GM12878 (cell line): Measurements from ENCODE around the gene TP53RK. TPM values are rescaled to one million over a fixed set of nuclear protein-coding genes. Genes with fewer than 3 reads are reported as not detected.

ENCODE experiments used
- BCL3 ChIP-seq: IDR thresholded peaks from 2 replicates; pipeline ENCODE4 v1.6.1; 2011; ENCODE audit warnings: borderline replicate concordance, low read depth, mild to moderate bottlenecking, moderate library complexity, low read length; ENCODE audit not compliant: insufficient read depth, poor library complexity, severe bottlenecking
- BHLHE40 ChIP-seq, 2 experiments: fragments of 450-650 bp in 1 of 2; IDR thresholded peaks; 2 replicates each; pipeline ENCODE4 v1.6.1; 2011 to 2017; ENCODE audit warnings: low read depth in 2 of 2, borderline replicate concordance in 1 of 2, improper control_type of control experiment in 1 of 2, low read length in 1 of 2, mild to moderate bottlenecking in 1 of 2
- CHD2 ChIP-seq: IDR thresholded peaks from 2 replicates; pipeline ENCODE4 v1.6.1; 2011; ENCODE audit warnings: low read depth, low read length, improper control_type of control experiment, borderline replicate concordance
- CHD4 ChIP-seq: fragments of 200-600 bp; sonication (generic); IDR thresholded peaks from 2 replicates; pipeline ENCODE4 v1.6.1; 2016; ENCODE audit warnings: mild to moderate bottlenecking
- DPF2 ChIP-seq: fragments of 450-650 bp; IDR thresholded peaks from 2 replicates; pipeline ENCODE4 v1.6.1; 2017; ENCODE audit warnings: mild to moderate bottlenecking
- HSF1 ChIP-seq: fragments of 150-350 bp; IDR thresholded peaks from 2 replicates; pipeline ENCODE4 v1.6.1; 2014; ENCODE audit warnings: mild to moderate bottlenecking, low read depth, low read length
- IRF3 ChIP-seq: fragments of 450-650 bp; IDR thresholded peaks from 2 replicates; pipeline ENCODE4 v1.6.1; 2014; ENCODE audit warnings: mild to moderate bottlenecking
- RAD21 ChIP-seq: IDR thresholded peaks from 2 replicates; pipeline ENCODE4 v1.6.1; 2011; ENCODE audit warnings: mild to moderate bottlenecking, low read depth, low read length, moderate library complexity; ENCODE audit not compliant: insufficient read depth
- SKIL ChIP-seq: fragments of 450-650 bp; IDR thresholded peaks from 2 replicates; pipeline ENCODE4 v1.6.1; 2017; ENCODE audit warnings: mild to moderate bottlenecking, low read depth, inconsistent platforms; ENCODE audit not compliant: poor library complexity, severe bottlenecking
- SPI1 ChIP-seq: IDR thresholded peaks from 2 replicates; pipeline ENCODE4 v1.6.1; 2011; ENCODE audit warnings: low read depth, mild to moderate bottlenecking, low read length, moderate library complexity, borderline replicate concordance; ENCODE audit not compliant: insufficient read depth
- SREBF1 ChIP-seq: IDR thresholded peaks from 2 replicates; pipeline ENCODE4 v1.6.1; 2012; ENCODE audit warnings: mild to moderate bottlenecking, low read length
- ZZZ3 ChIP-seq: IDR thresholded peaks from 2 replicates; pipeline ENCODE4 v1.6.1; 2011; ENCODE audit warnings: low read depth; ENCODE audit not compliant: control insufficient read depth, insufficient read length
- polyA plus RNA-seq, 11 experiments: library from polyadenylated mRNA; depleted of rRNA in 4 of 11; unstranded in 6 of 11; stranded (reverse) in 5 of 11; fragments of >200 nt; fragmentation: Nextera tagmentation in 4 of 11; fragmentation: Illumina TruSeq in 1 of 11; extraction: Ambion mirVana in 4 of 11; extraction: Trizol in 1 of 11; gene quantifications; 1 replicate in 1 of 11; 2 replicates in 10 of 11; pipeline versions ENCODE4 v1.2.1 to v1.2.3, GENCODE V29; 2011 to 2016; ENCODE audit warnings: inconsistent platforms in 2 of 11, missing spikeins in 2 of 11, low read depth in 1 of 11
- total RNA-seq, 4 experiments: library from RNA; depleted of rRNA in 3 of 4; stranded (reverse); fragments of >200 nt in 3 of 4; fragmentation: Illumina TruSeq in 1 of 4; extraction: Trizol in 1 of 4; gene quantifications; 2 replicates each; pipeline versions ENCODE4 v1.2.1 to v1.2.3, GENCODE V29; 2013 to 2021

Gene TP53RK
- total and polyA plus RNA-seq, 10 of the 15 experiments (the other 5 are each of a cell fraction or from before 2014, with no cell fraction given) = 3.8 to 23.1 (median 16.1) TPM

- TF ChIP-seq SKIL = no peak
- TF ChIP-seq BHLHE40 (IDR thresholded peaks at IDR 0.05; ENCODE audit: borderline replicate concordance in 1 of 2, low read depth in 2 of 2, low read length in 1 of 2) = no peak
- TF ChIP-seq SPI1 = no peak
- no peak for TF ChIP-seq ZZZ3
- TF ChIP-seq CHD2 = no peak
- no peak for TF ChIP-seq RAD21
- TF ChIP-seq DPF2 = no peak
- no peak for TF ChIP-seq BCL3
- TF ChIP-seq HSF1 = no peak
- TF ChIP-seq SREBF1 = no peak
- TF ChIP-seq CHD4 = no peak
- no peak for TF ChIP-seq IRF3
Observed at GRCh38 chr20:46706242-46706641, 17.0 kb upstream of the TP53RK start (continued).
